OCI-LY7 (cell line): ENCODE results near the gene ROR2. TPM values are rescaled to one million over a fixed set of nuclear protein-coding genes. Genes with fewer than 3 reads are reported as not detected.

Experiments
- BruUV-seq: library from RNA; stranded (reverse); fragments of 400-500 nt; replicated peaks from 2 replicates; lab custom pipeline; 2021; lab: Mats Ljungman, UMichigan
- CTCF ChIA-PET: fragments of 300-600 bp; sonication (Branson Sonifier 250); formaldehyde crosslinking; loops from one replicate; lab custom pipeline; 2022; ENCODE audit warnings: antibody characterized with exemption; ENCODE audit not compliant: unreplicated experiment; lab: Charles Lee
- POLR2A ChIA-PET: fragments of 300-600 bp; sonication (Branson Sonifier 250); formaldehyde crosslinking; loops from one replicate; lab custom pipeline; 2022; ENCODE audit warnings: antibody characterized with exemption; lab: Charles Lee
- DNase-seq: peaks from one replicate; pipeline ENCODE4 v3.0.0-alpha.2; 2015; ENCODE audit warnings: low spot score
- H2AFZ ChIP-seq: fragments of 200-600 bp; sonication (generic), shearing (Covaris generic); 2 replicates; pipeline ENCODE4 v1.6.1; 2014; ENCODE audit warnings: mild to moderate bottlenecking, antibody characterized with exemption, low read length, moderate library complexity
- H3K27ac ChIP-seq: fragments of 200-600 bp; sonication (generic); 2 replicates; pipeline ENCODE4 v1.5.1; 2014; ENCODE audit warnings: mixed run types, low read depth, mild to moderate bottlenecking, moderate library complexity, low read length, inconsistent platforms; ENCODE audit not compliant: poor library complexity, severe bottlenecking
- H3K36me3 ChIP-seq: fragments of 200-600 bp; sonication (generic); 2 replicates; pipeline ENCODE4 v1.6.1; 2014; ENCODE audit warnings: mild to moderate bottlenecking, antibody characterized with exemption, low read length, moderate library complexity, mixed read lengths; ENCODE audit not compliant: insufficient read depth
- H3K4me1 ChIP-seq: fragments of 200-600 bp; sonication (generic); 2 replicates; pipeline ENCODE4 v1.5.1; 2014; ENCODE audit warnings: mild to moderate bottlenecking, low read length; ENCODE audit not compliant: insufficient read depth, poor library complexity, severe bottlenecking
- H3K4me2 ChIP-seq: fragments of 200-600 bp; sonication (generic); 2 replicates; pipeline ENCODE4 v1.6.1; 2014; ENCODE audit warnings: mild to moderate bottlenecking, low read length
- H3K4me3 ChIP-seq: fragments of 200-600 bp; sonication (generic); 2 replicates; pipeline ENCODE4 v1.5.1; 2014; ENCODE audit warnings: mild to moderate bottlenecking, low read depth, low read length; ENCODE audit not compliant: poor library complexity, severe bottlenecking
- H3K79me2 ChIP-seq: fragments of 200-600 bp; sonication (generic); 2 replicates; pipeline ENCODE4 v1.6.1; 2016; ENCODE audit warnings: low read depth, mild to moderate bottlenecking, low read length, moderate library complexity, mixed read lengths; ENCODE audit not compliant: insufficient read depth
- H3K9me2 ChIP-seq: fragments of 200-600 bp; sonication (generic); 2 replicates; pipeline ENCODE4 v1.6.1; 2016; ENCODE audit warnings: mild to moderate bottlenecking, low read length, mixed read lengths; ENCODE audit not compliant: insufficient read depth
- H3K9me3 ChIP-seq: fragments of 200-600 bp; sonication (generic); 2 replicates; pipeline ENCODE4 v1.6.1; 2014; ENCODE audit warnings: mild to moderate bottlenecking, mixed run types, low read length, mixed read lengths
- H4K20me1 ChIP-seq: fragments of 200-600 bp; sonication (generic); 2 replicates; pipeline ENCODE4 v1.6.1; 2014; ENCODE audit warnings: mild to moderate bottlenecking, antibody characterized with exemption, low read length, moderate library complexity, mixed read lengths; ENCODE audit not compliant: insufficient read depth
- EZH2phosphoT487 ChIP-seq: fragments of 200-600 bp; sonication (generic); IDR thresholded peaks from 2 replicates; pipeline ENCODE4 v1.6.1; 2018; ENCODE audit warnings: low read depth, borderline replicate concordance, mild to moderate bottlenecking, mixed run types, antibody characterized with exemption, low read length, moderate library complexity, mixed read lengths
- intact Hi-C: fragments of 100-400 bp; cut with micrococcal nuclease; formaldehyde crosslinking; loops from one replicate; pipeline ENCODE4 v1.10.0; 2022; ENCODE audit not compliant: unreplicated experiment
- total RNA-seq, 2 experiments: library from RNA; depleted of rRNA in 1 of 2; stranded (reverse); fragments of >200 nt in 1 of 2; shearing (Covaris generic) in 1 of 2; gene quantifications; 2 replicates each; pipeline ENCODE4 v1.2.3, GENCODE V29; 2014 to 2022
- TF ChIP-seq, protein P1 (sequence below): fragments of 200-600 bp; sonication (generic); conservative IDR thresholded peaks from 2 replicates; pipeline ENCODE4 v1.5.1; 2014; ENCODE audit warnings: mild to moderate bottlenecking, antibody characterized with exemption, low read length, moderate library complexity, mixed read lengths

Gene ROR2
- total RNA-seq, 2 experiments from 2014 or later, result 0.10 to 0.19 TPM

DNA sequence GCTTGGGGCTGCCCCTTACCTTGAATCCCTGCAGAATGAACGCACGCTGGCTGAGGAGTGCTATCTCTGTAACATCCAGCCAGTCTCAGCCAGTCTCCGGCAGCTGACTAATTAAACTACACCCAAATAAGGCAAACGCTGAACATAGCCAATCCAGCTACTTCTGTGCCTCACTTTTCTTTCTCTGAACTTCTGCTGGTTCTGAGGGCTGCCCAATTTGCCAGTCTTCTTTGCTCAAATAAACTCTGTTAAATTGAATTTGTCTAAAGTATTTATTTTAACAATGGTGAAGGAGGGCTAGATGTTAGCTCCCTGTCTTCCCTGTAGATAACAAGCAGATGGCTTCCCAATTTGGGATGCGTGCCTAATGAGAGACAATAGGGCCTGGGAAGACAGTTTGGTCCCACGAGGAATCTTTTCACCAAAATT lies 372.4 kb downstream of the ROR2 start:
- no peaks in the 10 kb centered on the region for H3K4me1 ChIP-seq
- H3K27ac ChIP-seq, result no peak overlapping the region
- no peak overlapping the region for H3K4me3 ChIP-seq
- no peaks in the 10 kb centered on the region for H3K79me2 ChIP-seq
- no peak for DNase-seq
- H2AFZ ChIP-seq, result no peak overlapping the region
- ChIA-PET CTCF (no interaction called here), POLR2A (no interaction called here)
- no peaks in the 10 kb centered on the region for H3K36me3 ChIP-seq
- H3K4me2 ChIP-seq, result no peak overlapping the region
- H3K9me2 ChIP-seq, result no peaks in the 10 kb centered on the region
- BruUV-seq, result no TSS peak
- intact Hi-C loops, result no loop called here
- TF ChIP-seq EZH2phosphoT487, result no peak
- TF ChIP-seq, protein P1, sequence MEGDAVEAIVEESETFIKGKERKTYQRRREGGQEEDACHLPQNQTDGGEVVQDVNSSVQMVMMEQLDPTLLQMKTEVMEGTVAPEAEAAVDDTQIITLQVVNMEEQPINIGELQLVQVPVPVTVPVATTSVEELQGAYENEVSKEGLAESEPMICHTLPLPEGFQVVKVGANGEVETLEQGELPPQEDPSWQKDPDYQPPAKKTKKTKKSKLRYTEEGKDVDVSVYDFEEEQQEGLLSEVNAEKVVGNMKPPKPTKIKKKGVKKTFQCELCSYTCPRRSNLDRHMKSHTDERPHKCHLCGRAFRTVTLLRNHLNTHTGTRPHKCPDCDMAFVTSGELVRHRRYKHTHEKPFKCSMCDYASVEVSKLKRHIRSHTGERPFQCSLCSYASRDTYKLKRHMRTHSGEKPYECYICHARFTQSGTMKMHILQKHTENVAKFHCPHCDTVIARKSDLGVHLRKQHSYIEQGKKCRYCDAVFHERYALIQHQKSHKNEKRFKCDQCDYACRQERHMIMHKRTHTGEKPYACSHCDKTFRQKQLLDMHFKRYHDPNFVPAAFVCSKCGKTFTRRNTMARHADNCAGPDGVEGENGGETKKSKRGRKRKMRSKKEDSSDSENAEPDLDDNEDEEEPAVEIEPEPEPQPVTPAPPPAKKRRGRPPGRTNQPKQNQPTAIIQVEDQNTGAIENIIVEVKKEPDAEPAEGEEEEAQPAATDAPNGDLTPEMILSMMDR, result no peak
- H4K20me1 ChIP-seq, result no peaks in the 10 kb centered on the region
- H3K9me3 ChIP-seq, result no peaks in the 10 kb centered on the region

DNA sequence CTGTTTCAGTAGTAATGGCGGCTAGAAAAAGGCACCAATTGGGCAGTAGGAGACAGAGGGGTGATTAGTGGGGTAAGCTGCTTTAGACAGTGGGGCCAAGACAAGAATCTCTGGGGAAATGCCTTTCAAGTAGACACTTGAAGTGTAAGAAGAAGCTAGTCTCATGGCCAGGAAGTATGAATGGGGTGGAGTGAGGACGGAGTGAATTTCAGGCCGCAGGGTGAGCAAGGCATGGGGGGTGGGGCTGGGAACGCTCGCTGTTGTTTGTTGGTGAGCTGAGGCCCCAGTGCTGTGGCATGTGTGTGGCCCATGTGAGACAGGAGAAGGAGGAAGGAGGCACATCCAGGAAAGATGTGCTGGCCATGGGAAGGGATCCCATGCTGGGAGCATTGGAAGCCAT lies 377.2 kb downstream of the ROR2 start:
- BruUV-seq, result no TSS peak
- Histone ChIP-seq H3K4me1 (no peaks in the 10 kb centered on the region), H3K9me2 (no peaks in the 10 kb centered on the region), H3K79me2 (no peaks in the 10 kb centered on the region), H4K20me1 (no peaks in the 10 kb centered on the region), H3K36me3 (no peaks in the 10 kb centered on the region), H3K4me2 (no peak overlapping the region), H3K27ac (no peak overlapping the region), H3K9me3 (no peaks in the 10 kb centered on the region), H3K4me3 (no peak overlapping the region), H2AFZ (no peak overlapping the region)
- ChIA-PET CTCF (no interaction called here), POLR2A (no interaction called here)
- intact Hi-C loops, result no loop called here
- TF ChIP-seq, protein P1, result no peak
- no peak for TF ChIP-seq EZH2phosphoT487
- no peak for DNase-seq

DNA sequence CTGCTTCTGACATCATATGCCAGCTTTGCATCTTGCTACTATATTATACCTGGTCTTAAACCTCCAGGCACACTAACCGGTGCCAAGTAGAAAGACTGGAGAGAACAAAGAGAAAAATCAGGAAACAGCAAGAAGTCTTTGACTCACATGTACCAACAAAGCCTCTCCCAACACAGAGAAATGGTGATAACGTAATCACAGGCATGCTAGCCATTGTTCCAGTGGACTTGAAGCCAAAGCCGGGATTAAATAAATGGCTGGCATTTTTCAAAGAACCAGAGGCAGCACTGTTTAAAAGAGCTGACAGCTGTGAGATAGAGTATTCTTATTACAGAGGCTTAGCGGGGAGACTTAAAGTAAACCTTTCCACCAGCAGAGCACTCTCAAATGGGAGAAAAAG lies 378.0 kb downstream of the ROR2 start:
- no TSS peak for BruUV-seq
- intact Hi-C loops, result no loop called here
- Histone ChIP-seq H3K9me2 (no peaks in the 10 kb centered on the region), H3K4me2 (no peak overlapping the region), H2AFZ (no peak overlapping the region), H4K20me1 (no peaks in the 10 kb centered on the region), H3K4me3 (no peak overlapping the region), H3K4me1 (no peaks in the 10 kb centered on the region), H3K79me2 (no peaks in the 10 kb centered on the region), H3K9me3 (no peaks in the 10 kb centered on the region), H3K36me3 (no peaks in the 10 kb centered on the region), H3K27ac (no peak overlapping the region)
- no peak for DNase-seq
- TF ChIP-seq EZH2phosphoT487, result no peak
- CTCF ChIA-PET, result no interaction called here
- POLR2A ChIA-PET, result interaction anchor here (0.6 kb wide), 1 partner anchor 116 kb away, joined by 7 read pairs; no protein-coding TSS in a partner anchor
